Panc1 (cell line): ENCODE results near the gene TMEM269. TPM values are rescaled to one million over a fixed set of nuclear protein-coding genes. Genes with fewer than 3 reads are reported as not detected.

ENCODE experiments used
- ATAC-seq: fragments of 200-7000 bp; cut with Tn5 transposase; 2 replicates; pipeline ENCODE4 v1.9.1; 2020; ENCODE audit warnings: mild to moderate bottlenecking, moderate library complexity
- BruUV-seq: library from RNA; stranded (reverse); fragments of 400-500 nt; replicated peaks from 2 replicates; lab custom pipeline; 2021; lab: Mats Ljungman, UMichigan
- CTCF ChIA-PET: fragments of 300-600 bp; sonication (Branson Sonifier 250); formaldehyde crosslinking; loops from one replicate; lab custom pipeline; 2022; ENCODE audit warnings: antibody characterized with exemption; lab: Charles Lee
- POLR2A ChIA-PET: fragments of 300-600 bp; sonication (Branson Sonifier 250); formaldehyde crosslinking; loops from one replicate; lab custom pipeline; 2022; ENCODE audit warnings: antibody characterized with exemption; lab: Charles Lee
- DNase-seq: peaks from one replicate; pipeline ENCODE4 v3.0.0-alpha.2; 2010; ENCODE audit warnings: low read depth, low spot score
- H3K27ac ChIP-seq: 2 replicates; pipeline ENCODE4 v1.5.1; 2011; ENCODE audit warnings: mild to moderate bottlenecking, low read length, inconsistent platforms
- H3K27me3 ChIP-seq: fragments of 200-500 bp; sonication (Bioruptor generic); 2 replicates; pipeline ENCODE4 v1.6.0; 2014; ENCODE audit warnings: low read length, inconsistent platforms; ENCODE audit not compliant: control insufficient read depth, insufficient read depth
- H3K36me3 ChIP-seq: fragments of 200-500 bp; sonication (Bioruptor generic); 2 replicates; pipeline ENCODE4 v1.5.1; 2014; ENCODE audit warnings: inconsistent platforms, mild to moderate bottlenecking, low read length, moderate library complexity; ENCODE audit not compliant: control insufficient read depth, insufficient read depth
- H3K4me1 ChIP-seq: 2 replicates; pipeline ENCODE4 v1.5.1; 2011; ENCODE audit warnings: inconsistent platforms, mild to moderate bottlenecking, low read length, moderate library complexity; ENCODE audit not compliant: control insufficient read depth, insufficient read depth
- H3K4me3 ChIP-seq, 2 experiments: 2 replicates each; pipeline ENCODE4 v1.5.1; 2011 to 2012; ENCODE audit warnings: low read depth in 2 of 2, low read length in 2 of 2, mild to moderate bottlenecking in 2 of 2, inconsistent platforms in 1 of 2, moderate library complexity in 1 of 2
- H3K9me3 ChIP-seq: fragments of 200-500 bp; sonication (Bioruptor generic); 2 replicates; pipeline ENCODE4 v1.5.1; 2014; ENCODE audit warnings: low read depth, mild to moderate bottlenecking, inconsistent platforms, low read length, moderate library complexity; ENCODE audit not compliant: control insufficient read depth, insufficient read depth
- CTCF ChIP-seq: fragments of 450-650 bp; IDR thresholded peaks from 2 replicates; pipeline ENCODE4 v1.5.1; 2017; ENCODE audit warnings: mild to moderate bottlenecking
- POLR2AphosphoS5 ChIP-seq: IDR thresholded peaks from 2 replicates; pipeline ENCODE4 v1.6.1; 2012; ENCODE audit warnings: mild to moderate bottlenecking, low read depth, low read length, moderate library complexity
- REST ChIP-seq, 2 experiments: IDR thresholded peaks; 2 replicates each; pipeline ENCODE4 v1.6.1; 2011 to 2012; ENCODE audit warnings: low read depth in 2 of 2, control low read depth in 1 of 2, low read length in 1 of 2, mild to moderate bottlenecking in 1 of 2, moderate library complexity in 1 of 2; ENCODE audit not compliant: insufficient read depth in 1 of 2
- SIN3A ChIP-seq: IDR thresholded peaks from 2 replicates; pipeline ENCODE4 v1.6.1; 2012; ENCODE audit warnings: low read depth, mild to moderate bottlenecking, low read length, moderate library complexity, borderline replicate concordance; ENCODE audit not compliant: insufficient read depth
- TCF7L2 ChIP-seq: IDR thresholded peaks from 2 replicates; pipeline ENCODE4 v1.6.1; 2011; ENCODE audit warnings: mild to moderate bottlenecking, low read depth, low read length, inconsistent platforms
- in situ Hi-C: cut with HindIII; loops from 2 replicates; pipeline ENCODE4 v1.10.0; 2016; ENCODE audit warnings: low sequenced_read_pairs, low pct_unique_long_range_greater_than_20kb
- intact Hi-C: fragments of 100-400 bp; cut with micrococcal nuclease; formaldehyde crosslinking; loops from one replicate; pipeline ENCODE4 v1.10.0; 2022; ENCODE audit not compliant: unreplicated experiment
- total RNA-seq: library from RNA; stranded (reverse); gene quantifications from one replicate; pipeline ENCODE4 v1.2.1, GENCODE V29; 2021; ENCODE audit not compliant: unreplicated experiment

TMEM269 gene
- total RNA-seq, 1 experiment from 2014 or later, result 0.13 TPM

GRCh38 chr1:42830631-42831030, 45.8 kb downstream of the TMEM269 start:
- no TSS peak for BruUV-seq
- H3K27me3 ChIP-seq, result no peaks in the 10 kb centered on the region
- DNase-seq (no peak), ATAC-seq (no peak; the same call in 1 of the 2 replicates)
- H3K4me3 ChIP-seq, result no peak overlapping the region
- intact Hi-C loops (no loop called here), in situ Hi-C loops (no loop called here)
- ChIA-PET POLR2A (no interaction called here), CTCF (no interaction called here)
- H3K36me3 ChIP-seq, result no peaks in the 10 kb centered on the region
- TF ChIP-seq REST (IDR thresholded peaks at IDR 0.05; ENCODE audit: insufficient read depth in 1 of 2, low read depth in 2 of 2, low read length in 1 of 2) (no peak), SIN3A (no peak), CTCF (no peak), POLR2AphosphoS5 (no peak), TCF7L2 (no peak)
- no peaks in the 10 kb centered on the region for H3K9me3 ChIP-seq
- H3K27ac ChIP-seq, result no peak overlapping the region
- no peaks in the 10 kb centered on the region for H3K4me1 ChIP-seq

GRCh38 chr1:42831273-42831672, 46.5 kb downstream of the TMEM269 start:
- H3K9me3 ChIP-seq, result no peaks in the 10 kb centered on the region
- H3K4me1 ChIP-seq, result no peaks in the 10 kb centered on the region
- CTCF ChIA-PET, result no interaction called here
- no peak overlapping the region for H3K4me3 ChIP-seq
- no peak for DNase-seq
- ATAC-seq, result no peak
- POLR2A ChIA-PET, result no interaction called here
- no peaks in the 10 kb centered on the region for H3K27me3 ChIP-seq
- BruUV-seq, result no TSS peak
- TF ChIP-seq TCF7L2 (no peak), CTCF (no peak), SIN3A (no peak), REST (IDR thresholded peaks at IDR 0.05; ENCODE audit: insufficient read depth in 1 of 2, low read depth in 2 of 2, low read length in 1 of 2) (no peak), POLR2AphosphoS5 (no peak)
- in situ Hi-C loops (no loop called here), intact Hi-C loops (no loop called here)
- no peaks in the 10 kb centered on the region for H3K36me3 ChIP-seq
- H3K27ac ChIP-seq, result no peak overlapping the region
